DOHH2 (cell line): ENCODE results near the gene CERS5.
"Not testable (repeated sequence)": the region's sequence is repeated elsewhere in the genome, so short reads cannot be mapped to it uniquely, and the experiment has no call there.

Experiments
- H3F3A ChIP-seq: fragments of 200-600 bp; sonication (generic), shearing (Covaris generic); 2 replicates; pipeline ENCODE4 v1.6.0; 2016; ENCODE audit warnings: antibody characterized with exemption, mild to moderate bottlenecking; ENCODE audit not compliant: control insufficient read depth, insufficient read depth
- H3K27ac ChIP-seq: fragments of 200-600 bp; sonication (generic); 2 replicates; pipeline ENCODE4 v1.5.1; 2014; ENCODE audit warnings: low read depth, mild to moderate bottlenecking, low read length, moderate library complexity
- H3K27me3 ChIP-seq: fragments of 200-600 bp; sonication (generic); 2 replicates; pipeline ENCODE4 v1.6.1; 2014; ENCODE audit warnings: mild to moderate bottlenecking, low read length, mixed read lengths; ENCODE audit not compliant: control insufficient read depth
- H3K36me3 ChIP-seq: fragments of 200-600 bp; sonication (generic); 2 replicates; pipeline ENCODE4 v1.6.1; 2014; ENCODE audit warnings: mild to moderate bottlenecking, low read length, moderate library complexity, mixed read lengths; ENCODE audit not compliant: control insufficient read depth
- H3K4me1 ChIP-seq: fragments of 200-600 bp; sonication (generic); 2 replicates; pipeline ENCODE4 v1.6.1; 2014; ENCODE audit warnings: mild to moderate bottlenecking, low read length, mixed read lengths; ENCODE audit not compliant: control insufficient read depth
- H3K4me2 ChIP-seq: fragments of 200-600 bp; sonication (generic); 2 replicates; pipeline ENCODE4 v1.6.0; 2014; ENCODE audit warnings: mild to moderate bottlenecking, low read length, moderate library complexity
- H3K4me3 ChIP-seq: fragments of 200-600 bp; sonication (generic); 2 replicates; pipeline ENCODE4 v1.5.1; 2014; ENCODE audit warnings: mild to moderate bottlenecking, low read length, mixed read lengths
- H3K79me2 ChIP-seq: fragments of 200-600 bp; sonication (generic); 2 replicates; pipeline ENCODE4 v1.6.1; 2014; ENCODE audit warnings: mild to moderate bottlenecking, low read length, mixed read lengths; ENCODE audit not compliant: control insufficient read depth
- H3K9me2 ChIP-seq: fragments of 200-600 bp; sonication (generic); replicated peaks from 2 replicates; pipeline ENCODE4 v1.6.1; 2014; ENCODE audit warnings: mild to moderate bottlenecking, low read length, mixed read lengths; ENCODE audit not compliant: control insufficient read depth
- H3K9me3 ChIP-seq: fragments of 200-600 bp; sonication (generic); 2 replicates; pipeline ENCODE4 v1.6.1; 2014; ENCODE audit warnings: antibody characterized with exemption, low read length, mixed read lengths; ENCODE audit not compliant: control insufficient read depth, insufficient read depth
- H4K20me1 ChIP-seq: fragments of 200-600 bp; sonication (generic); 2 replicates; pipeline ENCODE4 v1.6.0; 2014; ENCODE audit warnings: low read depth, mild to moderate bottlenecking, antibody characterized with exemption, low read length, moderate library complexity; ENCODE audit not compliant: control insufficient read depth, insufficient read depth
- EZH2phosphoT487 ChIP-seq: fragments of 200-600 bp; sonication (generic); IDR thresholded peaks from 2 replicates; pipeline ENCODE4 v1.6.1; 2017; ENCODE audit warnings: borderline replicate concordance, mild to moderate bottlenecking, antibody characterized with exemption, low read length, moderate library complexity, mixed read lengths
- TF ChIP-seq, protein P1 (sequence below): fragments of 200-600 bp; sonication (generic); IDR thresholded peaks from one replicate; pipeline ENCODE4 v1.5.1; 2014; ENCODE audit warnings: antibody characterized with exemption, mild to moderate bottlenecking, low read depth, low read length; ENCODE audit not compliant: poor library complexity, severe bottlenecking

CERS5 gene

DNA sequence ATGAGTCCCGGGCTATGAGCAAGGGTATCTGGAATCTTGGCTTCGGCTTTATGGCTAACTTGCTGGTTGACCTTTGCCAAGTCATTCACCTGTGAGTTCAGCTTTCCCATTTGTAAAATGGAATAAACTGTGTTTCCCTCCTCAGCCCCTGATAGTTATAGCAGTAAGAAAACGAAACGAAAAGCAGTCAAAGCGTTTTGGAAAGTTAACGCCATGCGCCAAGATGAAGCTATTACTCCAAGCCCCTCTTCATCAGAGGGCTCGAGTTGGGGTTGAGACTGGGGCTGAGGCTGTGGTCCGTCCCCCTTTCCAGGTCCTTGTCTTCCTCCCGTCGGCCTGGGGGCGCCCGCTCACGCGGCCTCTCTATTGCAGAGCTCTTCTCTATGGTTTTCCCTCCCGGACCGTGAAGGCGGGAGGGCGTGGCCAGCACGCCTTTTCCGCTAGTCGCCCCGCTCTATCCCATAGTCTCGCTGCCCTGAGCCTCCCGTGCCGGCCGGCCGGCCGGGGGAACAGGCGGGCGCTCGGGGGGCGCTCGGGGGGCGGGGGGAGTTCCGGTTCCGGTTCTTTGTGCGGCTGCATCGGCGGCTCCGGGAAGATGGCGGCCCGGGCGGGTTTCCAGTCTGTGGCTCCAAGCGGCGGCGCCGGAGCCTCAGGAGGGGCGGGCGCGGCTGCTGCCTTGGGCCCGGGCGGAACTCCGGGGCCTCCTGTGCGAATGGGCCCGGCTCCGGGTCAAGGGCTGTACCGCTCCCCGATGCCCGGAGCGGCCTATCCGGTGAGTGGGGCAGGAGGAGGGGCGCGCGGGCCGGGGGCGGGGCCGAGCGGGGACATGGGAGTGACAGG lies 82.2 kb downstream of the CERS5 start, which contains the start of gene SMARCD1:
Gene SMARCD1, plus strand, starts transcription at position 568 of the 840 bp plus-strand sequence. Its CDS starts 28 bp downstream, at position 596.
- Histone ChIP-seq H3K4me1 (peaks cover 23% of the 10 kb centered on the region), H3K4me2 (peak within 1 kb of the TSS; percentile 97), H3K4me3 (peak within 1 kb of the TSS; percentile 88), H3K9me3 (no peaks in the 10 kb centered on the region), H3K79me2 (peaks cover 24% of the 10 kb centered on the region), H3K9me2 (no peaks in the 10 kb centered on the region), H3K27me3 (peaks cover 6% of the 10 kb centered on the region; the same call in 1 of the 2 replicates), H4K20me1 (no peaks in the 10 kb centered on the region), H3F3A (peaks cover 16% of the 10 kb centered on the region), H3K27ac (peak within 1 kb of the TSS; percentile 72), H3K36me3 (peaks cover 44% of the 10 kb centered on the region)
- TF ChIP-seq, protein P1, sequence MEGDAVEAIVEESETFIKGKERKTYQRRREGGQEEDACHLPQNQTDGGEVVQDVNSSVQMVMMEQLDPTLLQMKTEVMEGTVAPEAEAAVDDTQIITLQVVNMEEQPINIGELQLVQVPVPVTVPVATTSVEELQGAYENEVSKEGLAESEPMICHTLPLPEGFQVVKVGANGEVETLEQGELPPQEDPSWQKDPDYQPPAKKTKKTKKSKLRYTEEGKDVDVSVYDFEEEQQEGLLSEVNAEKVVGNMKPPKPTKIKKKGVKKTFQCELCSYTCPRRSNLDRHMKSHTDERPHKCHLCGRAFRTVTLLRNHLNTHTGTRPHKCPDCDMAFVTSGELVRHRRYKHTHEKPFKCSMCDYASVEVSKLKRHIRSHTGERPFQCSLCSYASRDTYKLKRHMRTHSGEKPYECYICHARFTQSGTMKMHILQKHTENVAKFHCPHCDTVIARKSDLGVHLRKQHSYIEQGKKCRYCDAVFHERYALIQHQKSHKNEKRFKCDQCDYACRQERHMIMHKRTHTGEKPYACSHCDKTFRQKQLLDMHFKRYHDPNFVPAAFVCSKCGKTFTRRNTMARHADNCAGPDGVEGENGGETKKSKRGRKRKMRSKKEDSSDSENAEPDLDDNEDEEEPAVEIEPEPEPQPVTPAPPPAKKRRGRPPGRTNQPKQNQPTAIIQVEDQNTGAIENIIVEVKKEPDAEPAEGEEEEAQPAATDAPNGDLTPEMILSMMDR: peak; percentile 88
- TF ChIP-seq EZH2phosphoT487: no peak

DNA sequence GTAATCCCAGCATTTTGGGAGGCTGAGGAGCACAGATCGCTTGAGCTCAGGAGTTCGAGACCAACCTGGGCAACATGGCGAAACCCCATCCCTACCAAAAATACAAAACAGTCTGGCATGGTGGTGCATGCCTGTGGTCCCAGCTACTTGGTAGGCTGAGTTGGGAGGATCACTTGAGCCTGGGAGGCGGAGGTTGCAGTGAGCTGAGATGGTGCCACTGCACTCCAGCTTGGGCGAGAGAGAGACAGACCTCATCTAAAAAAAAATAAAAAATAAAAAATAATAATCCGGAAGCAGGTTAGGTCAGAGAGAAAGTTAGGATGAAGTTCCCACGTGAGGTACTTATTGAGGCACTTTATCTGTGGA lies 82.8 kb downstream of the CERS5 start:
- Histone ChIP-seq H3K36me3 (peaks cover 38% of the 10 kb centered on the region), H3K79me2 (peaks cover 22% of the 10 kb centered on the region), H3K27ac (peak overlapping the region; percentile 58), H3K27me3 (peaks cover 10% of the 10 kb centered on the region; the same call in 1 of the 2 replicates), H3K4me2 (peak overlapping the region; percentile 97), H3K4me3 (peak overlapping the region; percentile 88), H3K4me1 (peaks cover 23% of the 10 kb centered on the region), H3F3A (peaks cover 16% of the 10 kb centered on the region)
- H3K9me2 ChIP-seq, H3K9me3 ChIP-seq, H4K20me1 ChIP-seq: not testable (repeated sequence)

DNA sequence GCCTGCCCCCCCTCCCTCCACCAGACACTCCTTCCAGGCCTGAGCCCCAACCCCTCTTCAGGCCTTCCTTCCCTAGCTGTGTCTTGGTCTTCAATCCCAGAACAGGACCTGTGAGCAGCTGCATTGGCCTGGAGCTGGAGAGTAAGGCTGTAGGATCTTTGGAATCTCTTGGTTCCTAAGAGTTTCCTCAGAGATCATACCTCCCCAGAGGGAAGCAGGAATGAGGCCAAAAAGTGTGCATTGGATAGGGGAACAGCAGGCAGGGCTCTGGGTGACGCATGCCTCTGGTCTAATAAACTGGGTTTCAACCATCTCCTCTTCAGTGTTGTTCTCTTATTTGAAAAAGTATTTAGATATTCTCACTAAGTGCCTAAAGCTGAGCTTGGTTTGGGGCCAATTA lies 83.9 kb downstream of the CERS5 start:
- TF ChIP-seq, protein P1: no peak
- TF ChIP-seq EZH2phosphoT487: no peak
- H3K9me3 ChIP-seq: no peaks in the 10 kb centered on the region
- peaks cover 17% of the 10 kb centered on the region for H3K4me1 ChIP-seq
- no peaks in the 10 kb centered on the region for H4K20me1 ChIP-seq
- H3K27ac ChIP-seq: no peak overlapping the region
- peaks cover 19% of the 10 kb centered on the region for H3K79me2 ChIP-seq
- H3K27me3 ChIP-seq: peaks cover 10% of the 10 kb centered on the region; the same call in 1 of the 2 replicates
- H3K4me2 ChIP-seq: no peak overlapping the region
- no peaks in the 10 kb centered on the region for H3K9me2 ChIP-seq
- no peak overlapping the region for H3K4me3 ChIP-seq
- peaks cover 16% of the 10 kb centered on the region for H3F3A ChIP-seq
- peaks cover 28% of the 10 kb centered on the region for H3K36me3 ChIP-seq

DNA sequence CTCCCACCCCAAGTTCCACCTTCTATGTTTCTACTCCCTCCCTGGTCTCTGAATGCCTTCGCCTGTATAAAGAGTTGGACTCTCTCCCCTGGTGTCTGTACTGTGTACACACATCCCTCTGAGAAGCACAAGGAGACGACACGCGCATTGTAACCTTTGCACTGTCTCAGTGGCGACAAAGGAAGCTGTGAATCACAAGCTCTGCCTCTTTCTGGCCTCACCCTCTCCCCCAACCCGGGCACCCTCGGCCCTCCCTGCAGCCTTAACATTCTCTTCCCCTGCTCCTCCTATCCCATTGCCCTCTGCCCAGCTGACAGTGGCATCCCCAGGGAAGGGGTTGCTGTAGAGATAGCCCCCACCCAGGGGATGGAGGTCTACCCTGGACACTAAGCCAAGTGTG lies 84.5 kb downstream of the CERS5 start:
- Histone ChIP-seq H3K27ac (no peak overlapping the region), H4K20me1 (no peaks in the 10 kb centered on the region), H3K9me2 (no peaks in the 10 kb centered on the region), H3K4me1 (peaks cover 16% of the 10 kb centered on the region), H3K4me2 (no peak overlapping the region), H3K27me3 (peaks cover 10% of the 10 kb centered on the region; the same call in 1 of the 2 replicates), H3K79me2 (peaks cover 19% of the 10 kb centered on the region), H3K4me3 (no peak overlapping the region), H3K36me3 (peaks cover 22% of the 10 kb centered on the region), H3K9me3 (no peaks in the 10 kb centered on the region), H3F3A (peaks cover 10% of the 10 kb centered on the region)
- TF ChIP-seq, protein P1: no peak
- TF ChIP-seq EZH2phosphoT487: no peak
